ENCODE results near the gene FOXO1. TPM values are rescaled to one million over a fixed set of nuclear protein-coding genes. Genes with fewer than 3 reads are reported as not detected.
"Not testable (repeated sequence)": the region's sequence is repeated elsewhere in the genome, so short reads cannot be mapped to it uniquely, and the experiment has no call there.

FOXO1 gene
- total RNA-seq, 2 donors from 2014 or later, result 32.0 to 48.9 TPM

DNA sequence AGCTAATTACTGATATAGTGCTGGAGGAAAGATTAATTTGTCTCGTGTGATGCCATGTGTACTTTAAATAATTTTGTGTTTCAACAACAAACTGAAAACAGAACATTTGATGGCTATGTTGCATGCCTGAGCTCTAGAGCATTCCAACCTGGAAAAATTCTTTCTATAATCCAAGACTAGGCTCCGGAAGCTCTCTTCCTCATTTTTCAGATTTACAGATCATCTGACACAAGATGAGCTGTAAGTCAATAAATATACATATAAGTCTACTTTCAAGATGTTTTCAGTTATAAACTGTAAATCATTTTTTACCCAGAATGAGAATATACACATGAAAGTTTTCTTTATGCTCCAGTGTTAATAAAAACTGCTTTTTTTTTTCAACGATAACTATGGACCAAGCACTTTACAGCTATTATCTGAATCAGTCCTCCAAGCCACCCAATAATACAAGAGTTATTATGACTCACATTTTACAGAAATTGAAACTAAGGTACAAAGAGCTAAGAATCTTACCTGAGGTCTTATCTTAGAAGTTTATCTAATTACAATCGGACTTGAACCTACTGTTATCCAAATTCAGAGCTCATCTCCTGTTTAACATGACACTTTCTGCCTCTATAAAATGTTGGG lies 6.4 kb upstream of the FOXO1 start:
- Mint-ChIP-seq H3K4me1 (peaks cover 7% of the 10 kb centered on the region), H3K27ac (no peak overlapping the region), H3K27me3 (no peaks in the 10 kb centered on the region), H3K9me3 (no peaks in the 10 kb centered on the region), H3K4me3 (no peak overlapping the region), H3K36me3 (ENCODE audit: low read depth) (no peaks in the 10 kb centered on the region)
- ATAC-seq (replicated peaks), result peak; percentile 70

DNA sequence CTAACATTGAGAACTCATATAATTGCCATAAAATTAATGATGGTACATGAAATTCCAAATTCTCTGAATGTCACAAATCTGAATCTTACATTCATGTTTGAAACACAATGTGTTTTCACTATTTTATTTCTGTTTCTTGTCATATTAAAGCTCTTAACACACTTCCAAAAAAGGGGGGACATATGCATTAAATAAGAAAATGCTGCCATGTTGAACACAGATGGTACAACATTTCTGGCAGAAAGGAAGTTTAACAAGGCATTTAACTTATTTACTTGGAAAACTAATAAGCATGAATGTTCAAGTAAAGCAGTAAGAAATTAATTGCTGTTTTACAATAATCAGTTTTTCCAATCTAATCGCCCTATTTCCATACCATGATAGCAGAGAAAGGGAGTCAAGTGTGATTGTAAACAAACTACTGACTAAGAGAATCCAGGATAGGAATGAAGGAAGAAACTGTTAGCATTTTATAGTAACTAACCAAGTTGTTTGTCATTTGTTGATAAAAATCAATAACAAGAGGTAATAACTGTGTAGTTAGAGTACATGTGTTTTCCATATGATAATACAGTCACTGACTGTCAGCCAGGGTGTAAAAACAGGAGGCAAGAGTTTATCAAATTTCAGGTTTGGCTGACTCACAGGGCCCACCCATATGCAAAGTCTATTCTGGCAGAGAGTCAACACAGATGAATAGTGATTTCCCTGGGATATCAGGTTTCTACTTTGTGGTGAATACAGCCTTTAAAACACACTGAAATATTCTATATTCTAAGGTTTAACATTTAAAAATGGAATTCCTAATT lies 5.7 kb upstream of the FOXO1 start:
- ATAC-seq (replicated peaks), result peak; percentile 77
- H3K27ac Mint-ChIP-seq, result no peak overlapping the region

DNA sequence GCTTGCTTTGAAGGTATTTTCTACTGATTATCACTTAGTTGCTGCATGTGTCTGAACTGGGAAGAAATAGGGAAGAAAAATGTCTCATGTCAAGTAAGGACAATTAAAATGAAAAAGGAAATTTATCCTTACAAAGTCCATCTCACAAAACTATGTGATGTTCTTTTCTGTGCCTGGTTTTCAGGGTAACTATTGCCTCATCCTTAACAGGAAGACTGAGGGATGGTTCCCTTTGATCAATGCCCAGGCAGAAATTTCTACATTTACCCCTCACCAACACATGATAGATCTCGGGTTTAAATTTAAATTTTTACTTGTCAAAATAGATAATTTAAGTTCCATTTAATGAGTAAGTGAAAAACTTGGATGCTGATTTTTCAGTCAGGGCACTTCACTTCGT lies 3.9 kb upstream of the FOXO1 start:
- Mint-ChIP-seq H3K9me3 (no peaks in the 10 kb centered on the region), H3K36me3 (ENCODE audit: low read depth) (peaks cover 3% of the 10 kb centered on the region), H3K4me3 (no peak overlapping the region), H3K27ac (no peak overlapping the region), H3K4me1 (peaks cover 7% of the 10 kb centered on the region), H3K27me3 (no peaks in the 10 kb centered on the region)
- no peak for ATAC-seq (replicated peaks)

More for the DNA sequence above, 5.7 kb upstream of the FOXO1 start:
- Mint-ChIP-seq H3K27me3 (no peaks in the 10 kb centered on the region), H3K9me3 (no peaks in the 10 kb centered on the region), H3K36me3 (ENCODE audit: low read depth) (no peaks in the 10 kb centered on the region), H3K4me1 (peaks cover 7% of the 10 kb centered on the region), H3K4me3 (no peak overlapping the region)

DNA sequence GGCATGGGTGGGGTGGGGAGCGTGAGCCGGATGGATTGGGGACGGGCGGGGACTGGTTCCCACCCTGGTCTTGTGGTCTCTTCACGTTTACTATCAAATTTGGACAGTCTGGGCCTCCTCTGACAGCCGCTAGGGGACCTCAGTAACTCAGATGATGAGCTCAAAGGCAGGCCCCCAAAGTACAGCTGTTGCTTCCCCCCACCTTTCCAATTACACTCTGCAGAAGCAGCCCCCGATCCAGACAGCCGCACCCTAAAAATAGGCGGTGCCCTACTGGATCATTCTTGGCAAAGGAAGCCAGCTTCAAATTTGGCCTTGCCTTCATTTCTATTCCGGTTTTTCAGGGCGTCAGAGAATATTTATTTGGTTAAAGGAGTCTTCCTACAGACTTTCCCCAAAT lies 1.9 kb upstream of the FOXO1 start:
- Mint-ChIP-seq H3K9me3 (no peaks in the 10 kb centered on the region), H3K27ac (peak overlapping the region; percentile 85), H3K4me3 (peak overlapping the region; percentile 96), H3K27me3 (no peaks in the 10 kb centered on the region), H3K4me1 (peaks cover 7% of the 10 kb centered on the region), H3K36me3 (ENCODE audit: low read depth) (peaks cover 19% of the 10 kb centered on the region)
- ATAC-seq (replicated peaks), result no peak

DNA sequence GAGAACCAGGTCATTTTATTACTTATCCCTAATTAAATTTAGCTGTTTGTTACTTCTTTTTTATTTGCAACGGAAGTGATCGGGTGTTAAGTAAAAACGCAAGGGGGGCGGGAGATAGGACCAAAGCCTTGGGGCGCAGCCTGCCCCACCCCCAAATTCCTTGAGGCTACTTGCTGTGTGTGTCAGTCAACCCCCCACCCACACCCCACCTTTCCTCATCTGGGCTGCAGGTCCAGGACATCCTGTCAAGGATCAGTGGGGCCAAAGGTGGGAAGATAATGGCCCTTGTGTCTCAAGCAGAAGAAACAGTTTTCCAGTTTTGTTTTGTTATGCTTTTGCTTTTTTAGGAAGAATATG lies 1.2 kb upstream of the FOXO1 start:
- Mint-ChIP-seq H3K9me3 (no peaks in the 10 kb centered on the region), H3K27me3 (no peaks in the 10 kb centered on the region), H3K4me3 (peak overlapping the region; percentile 96), H3K27ac (peak overlapping the region; percentile 85), H3K4me1 (peaks cover 7% of the 10 kb centered on the region), H3K36me3 (ENCODE audit: low read depth) (peaks cover 26% of the 10 kb centered on the region)
- ATAC-seq (replicated peaks), result no peak

DNA sequence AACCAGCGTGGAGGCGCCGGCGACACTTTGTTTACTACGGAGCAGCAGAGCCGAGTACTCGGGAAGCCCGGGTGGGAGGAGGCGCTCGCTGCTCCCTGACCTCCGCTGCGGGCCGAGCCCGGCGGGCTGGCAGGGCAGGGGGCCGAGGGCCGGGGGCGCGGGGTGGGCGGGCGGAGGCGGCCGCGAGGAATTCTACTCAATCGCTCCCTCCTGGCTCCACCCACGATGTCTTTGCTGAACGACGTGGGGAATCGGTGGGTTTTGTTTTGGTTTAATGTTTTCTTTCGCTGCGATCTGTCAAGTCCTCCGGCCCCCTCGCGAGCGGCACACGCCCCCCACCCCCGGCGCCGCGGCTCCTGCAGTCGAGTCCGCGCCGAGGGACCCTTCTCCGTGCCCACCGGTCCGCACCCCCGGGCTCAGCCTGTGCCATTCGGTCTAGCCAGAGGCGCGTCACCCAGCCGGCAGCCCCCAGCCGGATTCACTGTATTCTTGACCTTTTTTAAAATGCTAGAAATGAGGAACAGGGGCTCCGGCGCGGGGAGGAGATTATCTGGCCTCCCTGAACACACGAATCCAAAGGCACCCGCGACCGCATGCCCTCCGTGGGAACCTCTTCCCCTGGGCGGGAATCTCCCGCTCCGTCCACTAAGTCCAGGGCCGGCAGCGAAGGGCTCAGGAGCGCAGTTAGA lies 636 bp upstream of the FOXO1 start:
- peak; percentile 28 for ATAC-seq (replicated peaks)
- H3K4me3 Mint-ChIP-seq, result peak overlapping the region; percentile 96
- H3K9me3 Mint-ChIP-seq, result no peaks in the 10 kb centered on the region
- H3K4me1 Mint-ChIP-seq, result peaks cover 3% of the 10 kb centered on the region
- peaks cover 31% of the 10 kb centered on the region for H3K36me3 Mint-ChIP-seq (ENCODE audit: low read depth)
- H3K27me3 Mint-ChIP-seq, result no peaks in the 10 kb centered on the region
- peak overlapping the region; percentile 85 for H3K27ac Mint-ChIP-seq

DNA sequence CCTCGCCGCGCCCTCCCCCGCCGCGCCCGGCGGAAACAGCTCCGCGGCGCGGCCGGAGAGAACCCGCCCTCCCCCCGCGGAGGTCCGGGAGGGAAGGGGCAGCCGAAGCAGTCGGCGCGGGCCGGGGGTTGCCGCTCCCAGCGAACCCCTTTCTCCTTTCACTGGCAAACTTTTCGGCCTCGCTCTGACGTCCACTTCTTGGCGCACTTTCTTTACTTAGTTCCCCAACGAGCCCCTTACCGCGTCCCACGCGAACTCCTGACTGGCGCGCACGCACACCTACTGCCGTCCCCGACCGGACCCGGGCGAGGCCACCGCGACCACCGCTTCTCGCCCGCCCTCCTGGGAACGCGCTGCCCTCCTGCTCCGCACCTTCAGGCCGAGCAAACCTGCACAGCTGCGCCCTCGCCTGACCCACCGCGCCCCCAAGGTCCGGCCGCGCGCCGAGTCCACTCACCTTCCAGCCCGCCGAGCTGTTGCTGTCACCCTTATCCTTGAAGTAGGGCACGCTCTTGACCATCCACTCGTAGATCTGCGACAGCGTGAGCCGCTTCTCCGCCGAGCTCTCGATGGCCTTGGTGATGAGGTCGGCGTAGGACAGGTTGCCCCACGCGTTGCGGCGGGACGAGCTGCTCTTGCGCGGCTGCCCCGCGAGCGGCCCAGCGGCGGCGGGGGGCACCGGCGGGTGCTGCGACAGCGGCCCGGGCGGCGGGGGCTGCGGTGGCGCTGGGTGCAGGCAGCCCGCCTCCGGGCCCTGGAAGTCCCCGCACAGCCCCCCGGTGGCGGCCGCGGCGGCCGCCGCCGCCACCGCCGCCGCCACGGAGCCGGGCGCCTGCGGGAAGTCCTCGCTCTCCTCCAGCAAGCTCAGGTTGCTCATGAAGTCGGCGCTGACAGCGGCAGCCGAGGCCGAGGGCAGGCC lies 1.1 kb downstream of the FOXO1 start:
- peaks cover 8% of the 10 kb centered on the region for H3K4me1 Mint-ChIP-seq
- peak overlapping the region; percentile 96 for H3K4me3 Mint-ChIP-seq
- H3K36me3 Mint-ChIP-seq (ENCODE audit: low read depth), result peaks cover 46% of the 10 kb centered on the region
- H3K9me3 Mint-ChIP-seq, result no peaks in the 10 kb centered on the region
- peak overlapping the region; percentile 87 for H3K27ac Mint-ChIP-seq
- ATAC-seq (replicated peaks), result peak; percentile 1
- H3K27me3 Mint-ChIP-seq, result no peaks in the 10 kb centered on the region

DNA sequence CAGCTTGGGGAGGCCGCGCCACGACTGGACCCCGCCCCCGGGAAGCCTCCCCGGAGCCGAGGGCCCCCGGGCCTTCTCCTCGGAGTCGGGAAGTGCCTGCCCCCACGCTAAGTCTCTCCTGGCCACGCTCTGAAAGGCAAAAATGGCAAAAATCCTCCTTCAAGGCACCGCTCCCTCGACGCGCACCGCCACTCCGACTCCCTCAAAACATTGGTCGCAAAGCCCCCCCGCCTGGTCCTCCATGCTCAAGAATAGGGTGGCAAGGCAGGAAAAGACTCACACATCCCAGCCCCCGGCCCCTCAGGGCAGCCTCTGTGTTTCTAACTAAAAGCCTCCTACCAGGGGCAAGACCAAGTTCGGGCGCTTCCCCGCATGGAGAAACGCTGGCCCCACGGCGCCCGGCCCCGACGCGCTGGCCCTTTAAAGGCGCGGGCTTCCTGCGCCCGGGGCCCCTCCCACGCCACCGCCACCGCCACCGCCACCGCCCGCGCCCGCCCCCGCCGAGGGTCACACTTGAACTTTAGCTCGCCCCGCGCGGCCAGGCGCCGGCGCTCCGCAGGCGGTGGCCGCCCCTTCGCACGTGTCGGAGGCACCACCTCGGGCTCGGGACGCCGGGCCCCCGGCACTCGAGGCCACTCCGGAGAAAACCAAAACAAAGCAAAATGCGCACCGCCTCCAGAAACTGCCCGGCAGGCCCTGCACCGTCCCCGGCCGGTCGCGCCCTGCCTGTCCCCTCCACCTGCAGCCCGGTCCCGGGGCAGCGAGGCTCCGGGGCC lies 1.9 kb downstream of the FOXO1 start:
- Mint-ChIP-seq H3K27me3 (no peaks in the 10 kb centered on the region), H3K9me3 (no peaks in the 10 kb centered on the region), H3K27ac (peak overlapping the region; percentile 97), H3K36me3 (ENCODE audit: low read depth) (peaks cover 54% of the 10 kb centered on the region), H3K4me1 (peaks cover 16% of the 10 kb centered on the region), H3K4me3 (peak overlapping the region; percentile 96)
- peak; percentile 6 for ATAC-seq (replicated peaks)

DNA sequence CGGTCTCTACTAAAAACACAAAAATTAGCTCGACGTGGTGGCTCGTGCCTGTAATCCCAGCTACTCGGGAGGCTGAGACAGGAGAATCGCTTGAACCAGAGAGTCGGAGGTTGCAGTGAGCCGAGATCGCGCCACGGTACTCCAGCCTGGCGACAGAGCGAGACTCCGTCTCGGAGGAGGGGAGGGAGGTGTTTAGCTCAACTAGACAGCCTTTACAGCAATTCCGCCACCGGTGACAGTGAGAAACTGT lies 2.4 kb downstream of the FOXO1 start:
- ATAC-seq (replicated peaks), result peak; percentile 49
- H3K36me3 Mint-ChIP-seq (ENCODE audit: low read depth), result peaks cover 57% of the 10 kb centered on the region
- peak overlapping the region; percentile 96 for H3K4me3 Mint-ChIP-seq
- peaks cover 19% of the 10 kb centered on the region for H3K4me1 Mint-ChIP-seq
- H3K27me3 Mint-ChIP-seq, H3K9me3 Mint-ChIP-seq: not testable (repeated sequence)
- peak overlapping the region; percentile 97 for H3K27ac Mint-ChIP-seq

DNA sequence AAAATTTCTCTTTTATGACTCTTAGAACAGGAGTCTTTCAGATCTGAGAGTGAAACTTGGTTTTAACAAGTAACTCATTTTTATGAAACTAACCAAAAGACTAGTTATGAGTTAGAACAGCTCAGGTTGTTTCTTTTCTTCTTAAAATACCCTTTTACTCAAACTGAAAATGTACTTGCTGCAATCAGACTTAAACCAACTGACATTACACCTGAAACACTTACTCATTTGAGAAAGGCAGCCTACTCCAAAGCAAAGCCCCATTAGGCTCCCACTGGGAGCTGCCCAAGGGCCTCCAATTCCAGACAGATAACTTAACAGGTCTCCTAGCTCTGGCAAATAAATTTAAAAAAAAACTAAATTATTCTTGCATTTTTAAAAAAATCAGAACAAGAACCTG lies 3.6 kb downstream of the FOXO1 start:
- Mint-ChIP-seq H3K4me1 (peaks cover 27% of the 10 kb centered on the region), H3K9me3 (peaks cover 4% of the 10 kb centered on the region), H3K4me3 (peak overlapping the region; percentile 96), H3K36me3 (ENCODE audit: low read depth) (peaks cover 69% of the 10 kb centered on the region), H3K27me3 (no peaks in the 10 kb centered on the region), H3K27ac (peak overlapping the region; percentile 97)
- ATAC-seq (replicated peaks), result peak; percentile 48

DNA sequence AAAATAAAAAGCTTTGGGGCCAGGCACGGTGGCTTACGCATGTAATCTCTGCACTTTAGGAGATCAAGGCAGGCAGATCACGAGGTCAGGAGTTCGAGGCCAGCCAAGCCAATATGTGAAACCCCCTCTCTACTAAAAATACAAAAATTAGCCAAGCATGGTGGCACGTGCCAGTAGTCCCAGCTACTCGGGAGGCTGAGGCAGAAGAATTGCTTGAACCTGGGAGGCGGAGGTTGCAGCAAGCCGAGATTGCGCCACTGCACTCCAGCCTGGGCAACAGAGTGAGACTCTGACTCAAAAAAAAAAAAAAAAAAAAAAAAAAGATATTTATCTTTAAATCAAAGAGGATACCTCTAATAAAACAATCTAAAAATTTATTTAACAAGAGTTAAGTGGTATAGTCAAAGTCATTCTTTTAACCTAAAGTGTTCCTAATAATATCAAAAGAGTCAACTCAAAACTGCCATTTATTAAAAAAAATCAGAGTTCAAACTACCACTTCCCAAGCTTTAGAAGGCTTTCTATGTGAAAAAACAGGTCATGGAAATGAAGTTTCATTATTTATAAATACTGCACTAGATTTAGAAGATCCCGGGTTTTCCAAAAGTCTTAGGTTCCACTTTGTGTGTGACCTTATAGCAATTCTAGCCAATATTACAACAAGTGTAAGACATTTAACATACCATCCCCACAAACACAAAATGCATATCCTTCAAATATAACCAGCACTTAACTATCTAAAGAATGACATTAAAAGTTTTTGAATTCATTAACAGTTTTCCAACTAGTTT lies 4.4 kb downstream of the FOXO1 start:
- peak overlapping the region; percentile 96 for H3K4me3 Mint-ChIP-seq
- peaks cover 34% of the 10 kb centered on the region for H3K4me1 Mint-ChIP-seq
- peaks cover 76% of the 10 kb centered on the region for H3K36me3 Mint-ChIP-seq (ENCODE audit: low read depth)
- H3K27me3 Mint-ChIP-seq, result no peaks in the 10 kb centered on the region
- ATAC-seq (replicated peaks), result no peak
- H3K9me3 Mint-ChIP-seq, result peaks cover 4% of the 10 kb centered on the region
- H3K27ac Mint-ChIP-seq, result peak overlapping the region; percentile 97

DNA sequence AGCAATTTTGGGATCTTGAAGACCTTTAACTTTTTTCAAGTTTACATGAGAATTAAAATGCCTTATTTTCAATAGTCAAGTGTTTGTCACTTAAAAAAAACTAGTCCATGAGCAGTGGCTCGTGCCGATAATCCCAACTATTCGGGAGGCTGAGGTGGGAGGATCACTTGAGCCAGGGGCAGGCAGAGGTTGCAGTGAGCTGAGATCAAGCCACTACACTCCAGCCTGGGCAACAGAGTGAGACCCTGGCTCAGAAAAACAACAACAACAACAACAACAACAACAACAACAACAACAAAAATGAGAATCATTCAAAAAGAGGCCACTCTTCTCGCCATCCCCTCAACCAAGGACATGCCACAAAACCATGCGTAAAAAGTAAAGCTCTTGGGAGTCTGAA lies 5.7 kb downstream of the FOXO1 start:
- no peaks in the 10 kb centered on the region for H3K27me3 Mint-ChIP-seq
- no peak for ATAC-seq (replicated peaks)
- peaks cover 4% of the 10 kb centered on the region for H3K9me3 Mint-ChIP-seq
- peaks cover 76% of the 10 kb centered on the region for H3K36me3 Mint-ChIP-seq (ENCODE audit: low read depth)
- H3K4me1 Mint-ChIP-seq, result peaks cover 40% of the 10 kb centered on the region
- H3K4me3 Mint-ChIP-seq, result peak overlapping the region; percentile 96
- H3K27ac Mint-ChIP-seq, result peak overlapping the region; percentile 81

DNA sequence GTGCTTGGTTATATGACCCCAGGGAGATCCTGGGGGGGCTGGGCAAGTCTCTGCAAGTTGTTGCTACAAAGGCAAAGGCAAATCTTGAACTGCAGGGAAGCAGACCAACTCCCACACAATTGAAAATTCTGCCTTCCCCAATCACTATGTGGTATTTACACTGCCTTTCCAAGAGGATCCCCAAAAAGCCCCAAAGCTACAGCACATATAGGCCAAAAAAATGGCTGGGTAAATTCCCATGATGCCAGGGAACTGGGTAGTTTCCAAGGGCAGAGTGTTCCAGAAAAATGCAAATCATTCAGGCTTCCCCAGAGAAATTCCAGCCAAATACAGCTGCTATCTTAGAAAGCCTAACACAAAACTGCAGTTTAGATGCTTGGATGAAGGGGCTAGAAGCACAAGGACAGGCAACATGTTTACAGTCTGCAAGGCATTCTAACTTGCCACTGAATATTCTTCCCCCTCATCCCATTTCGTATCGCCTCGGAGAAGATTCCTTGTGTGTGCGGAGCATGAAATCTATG lies 6.2 kb downstream of the FOXO1 start:
- Mint-ChIP-seq H3K4me3 (peak overlapping the region; percentile 96), H3K9me3 (peaks cover 4% of the 10 kb centered on the region), H3K4me1 (peaks cover 41% of the 10 kb centered on the region), H3K27ac (peak overlapping the region; percentile 81), H3K27me3 (no peaks in the 10 kb centered on the region), H3K36me3 (ENCODE audit: low read depth) (peaks cover 72% of the 10 kb centered on the region)
- ATAC-seq (replicated peaks), result no peak

Measured in activated T-helper 17 cell treated with anti-CD3 and anti-CD28 coated beads, Interleukin-2, amount 50 U/mL, for 72 hours (primary cell).